D721Med (cell line): Measurements from ENCODE around the gene MTHFD1L.
"Not testable (repeated sequence)": the region's sequence is repeated elsewhere in the genome, so short reads cannot be mapped to it uniquely, and the experiment has no call there.

Experiments
- DNase-seq: peaks from one replicate; pipeline ENCODE4 v3.0.0; 2011; ENCODE audit warnings: low spot score; ENCODE audit not compliant: insufficient read length
- FAIRE-seq: peaks from 2 replicates; lab custom pipeline; 2011; peaks lifted over from hg19 to GRCh38; lab: Jason Lieb, UNC
- TF ChIP-seq, protein P1 (sequence below): IDR thresholded peaks from 2 replicates; pipeline ENCODE4 v1.5.1; 2012; ENCODE audit warnings: mild to moderate bottlenecking, control low read depth; ENCODE audit not compliant: insufficient read depth; ENCODE audit errors: missing control alignments

MTHFD1L gene

DNA sequence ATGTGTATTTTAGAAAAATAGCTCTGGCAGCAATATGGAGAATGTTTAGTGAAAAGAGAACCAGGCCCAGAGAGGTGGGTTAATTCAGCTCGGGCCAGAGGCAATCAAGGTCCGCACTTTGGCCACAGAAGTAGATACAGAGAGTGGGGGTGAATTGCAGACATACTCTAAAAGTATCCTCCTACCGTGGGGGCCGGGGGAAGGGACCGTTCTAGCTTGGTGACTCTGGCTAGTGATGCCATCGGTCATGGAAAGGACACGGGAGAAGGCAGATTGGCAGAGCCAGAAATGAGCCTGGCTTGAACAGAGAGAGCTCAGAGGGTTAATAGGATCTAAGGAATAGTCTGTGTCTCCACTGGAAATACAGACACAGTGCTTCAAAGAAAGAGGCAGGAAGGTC, 173.1 kb downstream of the MTHFD1L start:
- DNase-seq (no peak), FAIRE-seq (no peak)
- TF ChIP-seq, protein P1, sequence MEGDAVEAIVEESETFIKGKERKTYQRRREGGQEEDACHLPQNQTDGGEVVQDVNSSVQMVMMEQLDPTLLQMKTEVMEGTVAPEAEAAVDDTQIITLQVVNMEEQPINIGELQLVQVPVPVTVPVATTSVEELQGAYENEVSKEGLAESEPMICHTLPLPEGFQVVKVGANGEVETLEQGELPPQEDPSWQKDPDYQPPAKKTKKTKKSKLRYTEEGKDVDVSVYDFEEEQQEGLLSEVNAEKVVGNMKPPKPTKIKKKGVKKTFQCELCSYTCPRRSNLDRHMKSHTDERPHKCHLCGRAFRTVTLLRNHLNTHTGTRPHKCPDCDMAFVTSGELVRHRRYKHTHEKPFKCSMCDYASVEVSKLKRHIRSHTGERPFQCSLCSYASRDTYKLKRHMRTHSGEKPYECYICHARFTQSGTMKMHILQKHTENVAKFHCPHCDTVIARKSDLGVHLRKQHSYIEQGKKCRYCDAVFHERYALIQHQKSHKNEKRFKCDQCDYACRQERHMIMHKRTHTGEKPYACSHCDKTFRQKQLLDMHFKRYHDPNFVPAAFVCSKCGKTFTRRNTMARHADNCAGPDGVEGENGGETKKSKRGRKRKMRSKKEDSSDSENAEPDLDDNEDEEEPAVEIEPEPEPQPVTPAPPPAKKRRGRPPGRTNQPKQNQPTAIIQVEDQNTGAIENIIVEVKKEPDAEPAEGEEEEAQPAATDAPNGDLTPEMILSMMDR: no peak

- DNase-seq, FAIRE-seq: not testable (repeated sequence)
Measured at GRCh38 chr6:151040888-151041521, 175.5 kb downstream of the MTHFD1L start.

DNA sequence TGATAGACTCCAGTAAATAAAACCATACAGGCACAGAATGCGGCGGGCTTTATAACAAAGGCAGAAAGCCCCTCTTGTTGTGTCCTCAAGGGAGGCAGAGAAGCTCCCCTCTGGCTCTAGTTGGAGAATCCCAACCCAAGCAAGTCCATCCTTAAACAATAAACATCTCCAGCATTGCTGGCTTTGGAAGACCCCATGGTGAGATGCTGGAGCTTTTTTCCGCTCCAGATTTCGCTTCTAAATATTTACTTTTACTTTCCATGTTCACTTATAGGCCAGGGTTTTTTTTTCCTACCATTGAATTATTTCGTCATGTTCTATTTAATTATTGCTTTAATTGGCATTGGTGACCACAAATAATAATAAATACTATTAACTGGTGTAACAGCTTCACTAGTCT, 176.2 kb downstream of the MTHFD1L start:
- FAIRE-seq (no peak), DNase-seq (no peak)
- TF ChIP-seq, protein P1: no peak

DNA sequence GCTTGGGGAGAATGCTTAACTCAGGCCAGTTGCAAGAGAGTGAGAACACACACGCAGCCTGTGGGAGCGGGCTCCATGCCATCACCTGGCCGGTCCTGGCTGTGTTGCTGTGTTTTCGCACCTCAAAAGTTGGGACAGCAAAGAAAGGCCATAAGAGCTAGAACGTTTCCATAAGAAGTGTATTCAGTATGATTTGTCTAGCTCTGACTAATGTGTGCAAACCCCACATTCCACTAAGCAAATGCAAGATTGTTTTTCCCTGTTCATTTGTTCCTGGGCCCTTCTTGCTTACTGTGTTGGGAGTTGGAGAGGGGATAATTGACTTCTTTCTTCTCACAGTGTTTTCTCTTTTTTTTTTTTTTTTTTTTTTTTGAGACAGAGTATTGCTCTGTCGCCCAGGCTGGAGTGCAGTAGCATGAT, 177.4 kb downstream of the MTHFD1L start:
- DNase-seq, FAIRE-seq: not testable (repeated sequence)

DNA sequence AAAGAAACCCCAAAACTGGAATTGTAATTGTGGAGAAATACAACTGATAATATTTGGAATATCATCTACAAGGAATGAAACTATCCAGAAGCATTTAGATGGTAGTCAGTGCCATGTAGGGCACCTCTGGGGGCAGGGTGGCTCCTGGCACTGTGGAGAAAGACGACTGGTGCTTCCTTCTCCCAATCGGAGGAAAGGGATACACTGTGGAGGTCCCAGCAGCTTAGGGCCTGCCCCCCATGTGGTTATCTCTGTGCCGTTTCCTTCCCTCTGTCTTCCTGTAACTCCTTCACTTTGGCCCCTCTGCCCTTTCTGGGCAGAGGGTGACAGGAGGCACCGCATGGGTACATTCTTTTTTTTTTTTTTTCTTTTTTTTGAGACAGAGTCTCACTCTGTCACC, 178.4 kb downstream of the MTHFD1L start:
- FAIRE-seq: no peak
- no peak for DNase-seq
- TF ChIP-seq, protein P1: no peak

GRCh38 chr6:151044465-151045441, 179.3 kb downstream of the MTHFD1L start:
- TF ChIP-seq, protein P1: no peak
- DNase-seq (no peak), FAIRE-seq (no peak)

DNA sequence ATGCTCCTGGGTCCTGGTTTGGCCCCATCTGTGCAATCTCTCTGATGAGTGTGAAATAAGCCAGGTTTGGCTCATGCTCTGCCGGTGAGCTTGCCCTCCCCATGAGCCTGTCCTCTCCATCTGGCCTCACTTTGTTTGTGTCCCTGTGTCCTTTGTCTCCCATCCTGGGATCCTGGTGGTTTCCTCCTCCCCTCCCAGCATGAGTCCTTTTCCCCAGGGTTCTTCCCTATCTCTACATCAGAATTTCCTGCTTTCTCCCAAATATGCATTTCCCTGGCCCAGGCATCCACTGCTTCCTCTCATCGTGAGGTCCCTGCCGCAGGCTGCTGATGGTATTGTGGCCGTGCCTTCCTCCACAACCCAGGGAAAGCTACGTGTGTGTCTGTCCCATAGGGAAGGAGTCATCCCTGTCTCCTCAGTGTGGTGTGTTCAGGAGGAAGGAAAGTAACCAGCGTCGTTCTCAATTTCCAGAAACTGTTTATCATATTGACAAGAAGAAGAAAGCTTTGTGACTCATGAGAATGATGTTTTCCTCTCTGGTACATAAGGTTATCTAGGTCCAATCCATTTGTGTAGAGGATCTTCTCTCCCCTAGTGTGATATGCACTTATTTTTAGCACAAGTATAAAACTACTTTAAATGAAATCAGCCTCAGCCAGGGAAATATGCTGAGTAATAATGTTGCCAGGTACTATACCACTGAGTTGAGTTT, 180.2 kb downstream of the MTHFD1L start:
- not testable (repeated sequence) for FAIRE-seq, DNase-seq

DNA sequence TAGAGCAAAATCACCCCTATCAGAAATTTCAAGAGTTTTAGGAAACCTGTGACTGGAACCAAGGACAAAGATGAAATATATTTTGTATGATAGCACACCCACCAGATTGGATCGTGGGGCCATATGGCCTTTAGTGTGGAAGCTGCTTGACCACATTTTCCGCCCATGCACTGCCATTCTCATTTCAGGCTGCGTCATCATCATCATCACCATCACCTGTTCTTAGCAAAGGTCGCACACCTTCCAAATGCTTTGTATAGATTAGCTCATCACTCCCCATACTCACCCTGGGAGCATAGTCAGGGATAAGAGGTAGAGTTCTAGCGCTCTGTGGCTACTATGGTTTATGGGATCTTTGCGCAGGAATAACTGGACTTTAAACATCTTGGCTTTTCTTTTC, 185.7 kb downstream of the MTHFD1L start:
- DNase-seq: no peak
- no peak for FAIRE-seq
- TF ChIP-seq, protein P1: no peak
